NCI-H2107 treated with DMSO at 0.1 percent for 48 hours (cell line): Measurements from ENCODE around the gene DNAH8.

Experiments used
- DNase-seq: peaks from one replicate; lab custom pipeline; 2025; ENCODE audit not compliant: unreplicated experiment; lab: John Stamatoyannopoulos, UW

DNAH8 gene

GRCh38 chr6:39048481-39049399 is 333.6 kb downstream of the DNAH8 start, which contains the start of gene GLP1R:
GLP1R (plus strand) TSS chr6:39048781; CDS start chr6:39048841, 60 bp downstream.
- no peak for DNase-seq

- no peak for DNase-seq
These were observed 334.6 kb downstream of the DNAH8 start for GRCh38 chr6:39049575-39050283.

GRCh38 chr6:39050453-39051112 is 335.5 kb downstream of the DNAH8 start:
- no peak for DNase-seq

- DNase-seq = no peak
These were observed 336.4 kb downstream of the DNAH8 start for GRCh38 chr6:39051399-39052122.

GRCh38 chr6:39053016-39053624 is 338.0 kb downstream of the DNAH8 start:
- no peak for DNase-seq

GRCh38 chr6:39053854-39054576 is 338.9 kb downstream of the DNAH8 start:
- no peak for DNase-seq

- DNase-seq = no peak
These were observed 339.5 kb downstream of the DNAH8 start for GRCh38 chr6:39054577-39055142.

- no peak for DNase-seq
These were observed 340.6 kb downstream of the DNAH8 start for GRCh38 chr6:39055661-39056060.

- DNase-seq = no peak
These were observed 341.1 kb downstream of the DNAH8 start for GRCh38 chr6:39056191-39056590.

- DNase-seq = no peak
These were observed 341.6 kb downstream of the DNAH8 start for GRCh38 chr6:39056681-39057080.

- no peak for DNase-seq
These were observed 342.4 kb downstream of the DNAH8 start for GRCh38 chr6:39057251-39058155.

- DNase-seq = no peak
These were observed 343.5 kb downstream of the DNAH8 start for GRCh38 chr6:39058471-39059147.

- no peak for DNase-seq
These were observed 344.6 kb downstream of the DNAH8 start for GRCh38 chr6:39059496-39060310.

GRCh38 chr6:39060467-39061160 is 345.5 kb downstream of the DNAH8 start:
- DNase-seq = no peak

GRCh38 chr6:39061182-39061581 is 346.1 kb downstream of the DNAH8 start:
- DNase-seq = no peak

- no peak for DNase-seq
These were observed 346.5 kb downstream of the DNAH8 start for GRCh38 chr6:39061588-39061987.
